HG03175 (cell line): ENCODE results near the gene AKAP6.
A peak's percentile ranks its signal among the peaks of the same experiment; 100 is the strongest.

ENCODE experiments used
- ATAC-seq: cut with Tn5 transposase; IDR thresholded peaks from one replicate; pipeline ENCODE4 v1.9.1; 2021; ENCODE audit warnings: mild to moderate bottlenecking, moderate library complexity; ENCODE audit not compliant: unreplicated experiment

AKAP6 gene

GRCh38 chr14:32696325-32697091 lies 367.4 kb downstream of the AKAP6 start:
- no peak for ATAC-seq

DNA sequence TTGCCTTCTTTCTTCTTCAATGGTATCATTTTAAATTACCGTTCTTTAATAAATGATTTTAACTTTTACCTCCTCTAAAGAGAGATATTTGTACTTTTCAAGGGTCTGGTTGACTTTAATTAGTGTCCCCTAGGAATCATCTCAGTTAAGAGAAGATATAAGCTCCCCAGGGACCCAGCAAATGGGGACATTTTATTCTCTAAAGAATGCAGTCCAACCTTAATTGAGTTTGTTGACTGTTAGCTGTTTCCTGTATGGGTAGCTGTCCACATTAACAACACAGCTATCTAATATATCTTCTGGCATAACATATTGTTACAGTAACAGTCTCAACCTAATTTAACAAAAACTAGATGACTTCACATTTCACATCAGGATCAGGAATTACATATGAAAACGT lies 368.0 kb downstream of the AKAP6 start:
- ATAC-seq = no peak

- ATAC-seq = no peak
Observed at GRCh38 chr14:32697704-32698103, 368.6 kb downstream of the AKAP6 start.

GRCh38 chr14:32698831-32699230 lies 369.7 kb downstream of the AKAP6 start:
- no peak for ATAC-seq

GRCh38 chr14:32701475-32701874 lies 372.4 kb downstream of the AKAP6 start:
- no peak for ATAC-seq

- no peak for ATAC-seq
Observed at GRCh38 chr14:32702088-32702487, 373.0 kb downstream of the AKAP6 start.

DNA sequence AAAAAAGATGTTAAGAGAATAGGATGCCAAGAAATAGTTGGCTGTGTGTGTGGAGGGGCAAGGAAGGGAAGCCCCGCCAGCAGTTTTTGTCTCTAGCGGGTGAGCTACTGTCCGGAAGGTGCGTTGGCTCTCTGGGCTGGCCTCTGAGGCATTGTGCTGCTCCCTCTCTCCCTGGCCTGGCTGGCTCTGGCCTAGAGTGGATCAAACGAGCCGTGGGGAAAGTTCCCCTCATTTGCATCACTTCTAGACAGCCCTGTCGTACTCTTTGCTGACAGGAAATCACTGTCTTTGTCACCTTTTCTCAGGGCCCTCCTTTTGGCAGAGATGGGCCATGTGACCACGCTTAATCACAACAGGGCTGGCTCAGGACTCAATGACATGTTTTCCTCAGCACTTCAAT lies 373.5 kb downstream of the AKAP6 start:
- ATAC-seq = peak; percentile 90

GRCh38 chr14:32703183-32703621 lies 374.1 kb downstream of the AKAP6 start:
- no peak for ATAC-seq

GRCh38 chr14:32706721-32707519 lies 377.8 kb downstream of the AKAP6 start:
- ATAC-seq = no peak

DNA sequence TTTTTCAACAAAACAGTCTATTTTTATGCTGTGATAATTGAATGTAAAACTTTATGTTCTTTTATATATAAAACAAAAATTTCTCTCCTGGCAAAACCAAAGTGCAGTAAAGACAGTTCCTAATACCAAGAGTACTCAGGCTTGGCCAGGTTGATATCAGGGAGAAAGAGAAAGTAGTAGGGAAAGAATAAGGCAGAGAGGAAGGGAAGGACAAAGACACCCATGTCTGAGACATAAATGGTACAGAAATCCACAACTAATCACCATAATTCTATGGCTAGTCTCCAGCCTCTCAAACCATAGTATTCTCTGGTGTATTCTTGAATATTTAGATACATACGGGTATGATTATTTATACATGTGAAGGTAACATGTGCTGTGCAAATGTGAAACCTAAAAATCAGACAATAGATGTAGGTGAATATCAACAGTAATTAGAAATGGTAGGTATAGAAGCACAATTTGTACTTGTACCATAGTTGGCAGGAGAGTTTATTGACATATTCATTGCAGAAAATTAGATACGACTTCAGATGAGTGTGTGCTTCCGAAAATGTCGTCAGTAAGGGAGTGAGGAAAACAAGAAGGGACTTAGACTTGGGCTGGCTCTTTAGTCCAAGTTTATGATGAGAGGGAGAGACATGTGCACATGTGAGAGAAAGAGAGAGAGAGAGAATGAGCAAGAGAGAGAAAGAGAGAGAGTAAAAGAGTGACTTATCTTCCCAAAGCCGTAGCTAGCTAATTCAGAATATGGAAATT lies 378.8 kb downstream of the AKAP6 start:
- no peak for ATAC-seq

DNA sequence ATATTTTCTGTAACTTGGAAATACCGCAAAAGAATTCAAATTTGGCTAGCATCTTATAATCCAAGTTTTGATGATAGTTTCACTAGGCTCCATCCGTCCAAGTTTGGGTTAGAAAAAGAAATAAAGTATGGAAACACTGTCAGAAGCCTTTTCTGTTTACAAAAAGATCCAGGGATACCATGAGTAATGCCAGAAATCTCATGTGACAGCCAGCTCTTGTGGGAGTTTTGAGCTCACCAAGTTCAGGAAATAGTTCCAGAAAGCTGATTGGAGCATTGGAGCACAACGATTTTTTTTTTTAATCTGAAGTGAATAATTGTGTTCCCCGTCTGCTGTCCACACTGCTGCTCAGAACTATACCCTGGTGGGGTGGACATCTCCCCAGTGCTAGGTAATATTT lies 379.9 kb downstream of the AKAP6 start:
- ATAC-seq = no peak

DNA sequence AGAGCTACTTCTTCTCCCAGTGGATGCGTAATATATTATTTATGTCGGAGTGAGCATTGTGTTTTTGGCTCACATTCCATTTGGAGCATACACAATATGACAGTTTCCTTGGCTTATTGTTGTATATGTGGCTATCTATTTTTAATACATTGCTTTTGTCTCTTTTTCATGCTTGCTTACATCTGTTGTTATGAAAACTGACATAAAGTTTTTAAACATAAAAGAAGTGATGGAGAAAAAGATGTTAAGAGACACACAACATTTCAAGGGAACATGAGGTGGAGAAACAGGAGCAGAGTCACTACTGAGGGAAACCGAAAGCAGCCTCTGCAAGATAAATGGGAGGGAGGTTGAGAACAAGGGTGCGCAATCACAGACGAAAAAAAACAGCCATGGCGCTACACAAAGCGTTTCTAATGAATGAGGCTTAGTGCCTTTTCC lies 381.2 kb downstream of the AKAP6 start:
- ATAC-seq = no peak

DNA sequence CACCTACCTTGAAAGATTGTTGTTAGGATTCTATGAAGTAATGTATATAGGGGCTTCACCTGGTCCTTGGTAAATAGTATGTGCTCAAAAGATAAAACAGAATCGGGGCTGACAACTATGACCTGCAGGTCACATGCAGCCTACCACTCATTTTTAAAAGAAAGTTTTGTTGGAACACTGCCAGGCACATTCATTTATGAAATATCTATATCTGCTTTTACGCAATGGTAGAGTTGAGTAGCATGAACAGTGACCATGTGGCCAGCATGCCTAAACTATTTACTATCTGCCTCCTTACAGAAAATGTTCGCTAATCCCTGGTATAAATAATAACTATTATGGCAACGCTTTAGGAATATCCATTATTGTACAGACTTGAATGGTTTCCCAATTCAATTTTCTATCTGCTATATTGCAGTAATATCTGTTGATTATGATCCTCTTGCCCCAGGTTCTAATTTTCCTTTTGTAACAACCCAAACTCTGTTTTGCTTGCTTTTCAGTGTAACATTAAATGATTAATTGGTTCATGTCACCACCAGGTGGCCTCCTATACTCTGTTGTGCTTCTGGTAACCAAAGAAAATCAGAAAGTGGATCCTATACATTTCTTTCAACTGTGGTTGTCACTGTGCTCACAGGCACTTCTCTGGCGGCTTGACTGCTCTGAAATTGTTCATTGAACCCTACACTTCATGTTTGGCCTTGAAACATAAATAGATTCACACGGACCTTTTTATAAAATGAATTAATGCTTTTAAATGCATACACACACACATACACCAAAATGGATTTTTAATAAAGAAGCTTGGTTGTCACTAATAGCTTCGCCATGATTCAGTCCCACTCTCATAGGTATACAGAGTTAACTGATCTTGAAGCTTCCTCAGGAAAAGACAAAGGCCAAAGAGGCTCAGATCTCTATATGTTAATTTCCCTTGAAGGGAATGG lies 381.9 kb downstream of the AKAP6 start:
- no peak for ATAC-seq

DNA sequence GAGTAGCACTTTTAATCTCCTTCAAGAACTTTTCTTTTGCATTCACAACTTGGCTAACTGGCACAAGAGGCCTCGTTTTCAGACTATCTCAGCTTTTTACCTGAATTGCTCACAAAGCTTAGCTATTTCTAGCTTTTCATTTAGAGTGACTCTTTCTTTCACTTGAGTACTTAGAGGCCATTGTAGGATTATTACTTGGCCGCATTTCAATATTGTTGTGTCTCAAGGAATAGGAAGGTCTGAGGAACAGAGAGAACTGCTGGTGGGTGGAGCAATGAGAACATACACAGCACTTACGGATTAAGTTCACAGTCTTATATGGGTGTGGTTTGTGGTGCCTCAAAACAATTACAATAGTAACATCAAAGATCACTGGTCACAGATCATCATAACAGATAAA lies 384.8 kb downstream of the AKAP6 start:
- ATAC-seq = no peak

DNA sequence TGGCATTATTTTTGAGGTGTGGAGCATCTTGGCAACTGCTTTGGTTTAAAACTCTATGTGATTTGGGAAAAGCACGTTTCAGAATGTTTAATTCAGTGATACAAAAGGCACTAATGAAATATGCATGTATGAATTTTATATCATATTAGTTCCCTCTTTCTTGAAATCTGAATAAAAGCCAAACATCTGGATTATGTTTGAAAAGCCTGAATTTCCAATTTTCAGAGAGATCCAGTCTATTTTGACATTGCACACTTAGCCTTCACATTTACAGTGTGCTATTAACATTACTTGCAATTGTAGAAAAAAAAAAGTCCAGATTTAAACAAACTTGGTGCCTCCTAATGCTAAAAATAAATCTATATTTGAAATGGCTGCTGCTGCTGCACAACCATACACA lies 390.5 kb downstream of the AKAP6 start:
- no peak for ATAC-seq

GRCh38 chr14:32720927-32721326 lies 391.8 kb downstream of the AKAP6 start:
- ATAC-seq = no peak

GRCh38 chr14:32722631-32723183 lies 393.6 kb downstream of the AKAP6 start:
- no peak for ATAC-seq

- no peak for ATAC-seq
Observed at GRCh38 chr14:32724867-32725471, 395.9 kb downstream of the AKAP6 start.

GRCh38 chr14:32726516-32726915 lies 397.4 kb downstream of the AKAP6 start:
- no peak for ATAC-seq

DNA sequence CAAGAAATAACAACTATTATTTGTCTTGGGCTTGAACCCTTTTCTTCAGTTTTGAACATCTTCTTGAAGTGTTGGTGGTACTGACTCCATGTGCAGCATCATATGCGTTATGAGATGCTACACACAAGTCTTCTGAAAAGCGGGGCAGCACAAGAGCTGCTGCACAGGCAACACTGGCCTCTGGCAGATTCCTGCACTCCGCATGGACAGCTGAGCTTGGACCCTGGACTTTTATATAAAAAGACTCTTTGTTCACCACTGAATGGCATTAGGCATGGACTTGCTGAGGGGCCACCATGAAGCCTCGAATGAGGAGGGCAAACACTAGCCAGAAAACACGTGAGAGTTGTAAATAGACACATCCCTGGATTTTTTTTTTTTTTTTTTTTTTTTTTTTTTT lies 398.7 kb downstream of the AKAP6 start:
- no peak for ATAC-seq
